Measurements from ENCODE around the gene STING1. TPM values are rescaled to one million over a fixed set of nuclear protein-coding genes. Genes with fewer than 3 reads are reported as not detected.
"Not testable (repeated sequence)": the region's sequence is repeated elsewhere in the genome, so short reads cannot be mapped to it uniquely, and the experiment has no call there.

Gene STING1
- total and polyA plus RNA-seq, 2 donors (not counting 3 experiments of a cell fraction or from before 2014, with no cell fraction given), result 108 to 143 TPM

DNA sequence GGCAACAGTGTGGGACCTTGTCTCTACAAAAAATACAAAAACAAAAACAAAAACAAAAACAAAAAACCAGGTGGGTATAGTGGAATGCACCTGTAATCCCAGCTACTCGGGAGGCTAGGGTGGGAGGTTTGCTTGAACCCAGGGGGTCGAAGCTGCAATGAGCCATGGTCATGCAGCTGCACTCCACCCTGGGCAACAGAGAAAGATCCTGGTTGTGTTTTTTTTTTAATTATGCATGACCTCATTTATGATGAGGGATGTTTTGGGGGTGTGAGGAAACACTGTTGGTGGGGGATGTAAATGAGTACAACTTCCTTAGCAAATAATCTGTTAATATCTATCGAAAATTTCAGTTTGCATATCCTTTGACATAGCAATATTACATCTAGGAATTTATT, 49.2 kb upstream of the STING1 start:
- Histone ChIP-seq H3K4me2 (ENCODE audit: insufficient read depth, low read length) (no peak overlapping the region), H3K4me3 (replicated peaks in 1 of 3; ENCODE audit: insufficient read depth in 1 of 3, low read depth in 1 of 3, low read length in 3 of 3) (no peak overlapping the region), H3K27me3 (ENCODE audit: control insufficient read depth in 2 of 2, insufficient read depth in 2 of 2, low read length in 2 of 2) (no peaks in the 10 kb centered on the region), H3K9ac (replicated peaks; ENCODE audit: extremely low read depth, insufficient read depth, low read length) (no peak overlapping the region), H4K20me1 (replicated peaks; ENCODE audit: control insufficient read depth, extremely low read depth, insufficient read depth, low read length) (no peaks in the 10 kb centered on the region), H2AFZ (ENCODE audit: low read depth, low read length) (no peak overlapping the region), H3K36me3 (ENCODE audit: control insufficient read depth in 2 of 2, extremely low read depth in 1 of 2, insufficient read depth in 2 of 2, low read length in 2 of 2) (no peaks in the 10 kb centered on the region), H3K4me1 (ENCODE audit: control insufficient read depth, extremely low read depth, insufficient read depth, low read length) (no peaks in the 10 kb centered on the region), H3K27ac (ENCODE audit: insufficient read depth, low read depth, low read length) (no peak overlapping the region), H3K9me3 (replicated peaks; ENCODE audit: control insufficient read depth, insufficient read depth, low read length) (no peaks in the 10 kb centered on the region), H3K9me1 (replicated peaks; ENCODE audit: control insufficient read depth, extremely low read depth, insufficient read depth, low read length) (no peaks in the 10 kb centered on the region), H3K79me2 (ENCODE audit: control insufficient read depth, insufficient read depth, low read length) (no peaks in the 10 kb centered on the region)
- BruUV-seq (replicated peaks), result no TSS peak
- ChIA-PET POLR2A (no interaction called here), CTCF (no interaction called here)
- DNase-seq (ENCODE audit: low read depth, low spot score) (no peak), FAIRE-seq (no peak)
- intact Hi-C loops (cut with micrococcal nuclease), result no loop called here
- TF ChIP-seq POLR2AphosphoS5 (IDR thresholded peaks at IDR 0.05; ENCODE audit: insufficient read depth, low read depth, low read length) (no peak), EZH2 (IDR thresholded peaks at IDR 0.05; ENCODE audit: borderline replicate concordance, low read depth, low read length, severe bottlenecking) (no peak)
- dilution Hi-C loops (cut with MboI; ENCODE audit: extremely low pct_ligation_motif_present, low sequenced_read_pairs), result no loop called here

DNA sequence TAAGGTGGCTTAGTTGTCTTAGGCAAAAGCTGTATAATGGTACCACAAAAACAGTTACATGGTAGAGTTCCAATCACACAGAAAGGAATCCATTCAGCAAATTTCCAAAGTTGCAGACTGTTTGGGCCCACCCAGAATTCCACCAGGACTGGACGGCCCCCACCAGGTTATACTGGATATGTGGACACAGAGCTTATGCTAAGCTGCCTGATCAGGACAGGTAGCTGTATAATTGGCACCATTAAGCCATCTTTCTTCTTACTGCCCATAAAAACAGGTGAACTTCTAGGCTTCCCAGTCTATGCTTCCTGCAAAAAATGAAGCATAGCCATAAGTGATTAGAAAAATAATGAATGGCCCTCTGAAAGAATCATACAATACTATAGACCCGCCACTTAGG, 47.5 kb upstream of the STING1 start:
- H3K27me3 ChIP-seq (ENCODE audit: control insufficient read depth in 2 of 2, insufficient read depth in 2 of 2, low read length in 2 of 2); H4K20me1 ChIP-seq (replicated peaks; ENCODE audit: control insufficient read depth, extremely low read depth, insufficient read depth, low read length); FAIRE-seq; H3K4me2 ChIP-seq (ENCODE audit: insufficient read depth, low read length); H3K27ac ChIP-seq (ENCODE audit: insufficient read depth, low read depth, low read length); H3K36me3 ChIP-seq (ENCODE audit: control insufficient read depth in 2 of 2, extremely low read depth in 1 of 2, insufficient read depth in 2 of 2, low read length in 2 of 2); H3K9ac ChIP-seq (replicated peaks; ENCODE audit: extremely low read depth, insufficient read depth, low read length); intact Hi-C loops (cut with micrococcal nuclease); H3K4me3 ChIP-seq (replicated peaks in 1 of 3; ENCODE audit: insufficient read depth in 1 of 3, low read depth in 1 of 3, low read length in 3 of 3); H3K79me2 ChIP-seq (ENCODE audit: control insufficient read depth, insufficient read depth, low read length); H3K9me1 ChIP-seq (replicated peaks; ENCODE audit: control insufficient read depth, extremely low read depth, insufficient read depth, low read length); DNase-seq (ENCODE audit: low read depth, low spot score); H3K9me3 ChIP-seq (replicated peaks; ENCODE audit: control insufficient read depth, insufficient read depth, low read length); CTCF ChIA-PET; H3K4me1 ChIP-seq (ENCODE audit: control insufficient read depth, extremely low read depth, insufficient read depth, low read length); H2AFZ ChIP-seq (ENCODE audit: low read depth, low read length); dilution Hi-C loops (cut with MboI; ENCODE audit: extremely low pct_ligation_motif_present, low sequenced_read_pairs); BruUV-seq (replicated peaks); POLR2A ChIA-PET: not testable (repeated sequence)

GRCh38 chr5:139528695-139529094, 46.1 kb upstream of the STING1 start:
- H3K27ac ChIP-seq (ENCODE audit: insufficient read depth, low read depth, low read length); H3K4me1 ChIP-seq (ENCODE audit: control insufficient read depth, extremely low read depth, insufficient read depth, low read length); H3K4me3 ChIP-seq (replicated peaks in 1 of 3; ENCODE audit: insufficient read depth in 1 of 3, low read depth in 1 of 3, low read length in 3 of 3); H3K27me3 ChIP-seq (ENCODE audit: control insufficient read depth in 2 of 2, insufficient read depth in 2 of 2, low read length in 2 of 2); FAIRE-seq; CTCF ChIA-PET; H4K20me1 ChIP-seq (replicated peaks; ENCODE audit: control insufficient read depth, extremely low read depth, insufficient read depth, low read length); H3K9ac ChIP-seq (replicated peaks; ENCODE audit: extremely low read depth, insufficient read depth, low read length); H3K4me2 ChIP-seq (ENCODE audit: insufficient read depth, low read length); intact Hi-C loops (cut with micrococcal nuclease); H3K79me2 ChIP-seq (ENCODE audit: control insufficient read depth, insufficient read depth, low read length); BruUV-seq (replicated peaks); H2AFZ ChIP-seq (ENCODE audit: low read depth, low read length); DNase-seq (ENCODE audit: low read depth, low spot score); H3K9me1 ChIP-seq (replicated peaks; ENCODE audit: control insufficient read depth, extremely low read depth, insufficient read depth, low read length); H3K36me3 ChIP-seq (ENCODE audit: control insufficient read depth in 2 of 2, extremely low read depth in 1 of 2, insufficient read depth in 2 of 2, low read length in 2 of 2); H3K9me3 ChIP-seq (replicated peaks; ENCODE audit: control insufficient read depth, insufficient read depth, low read length): not testable (repeated sequence)
- dilution Hi-C loops (cut with MboI; ENCODE audit: extremely low pct_ligation_motif_present, low sequenced_read_pairs), result loop anchor here (10.0 kb wide), 1 partner anchor 114 kb away; no protein-coding TSS in a partner anchor
- POLR2A ChIA-PET, result interaction anchor here (1.1 kb wide), 1 partner anchor 35 kb away, joined by 3 read pairs; no protein-coding TSS in a partner anchor

DNA sequence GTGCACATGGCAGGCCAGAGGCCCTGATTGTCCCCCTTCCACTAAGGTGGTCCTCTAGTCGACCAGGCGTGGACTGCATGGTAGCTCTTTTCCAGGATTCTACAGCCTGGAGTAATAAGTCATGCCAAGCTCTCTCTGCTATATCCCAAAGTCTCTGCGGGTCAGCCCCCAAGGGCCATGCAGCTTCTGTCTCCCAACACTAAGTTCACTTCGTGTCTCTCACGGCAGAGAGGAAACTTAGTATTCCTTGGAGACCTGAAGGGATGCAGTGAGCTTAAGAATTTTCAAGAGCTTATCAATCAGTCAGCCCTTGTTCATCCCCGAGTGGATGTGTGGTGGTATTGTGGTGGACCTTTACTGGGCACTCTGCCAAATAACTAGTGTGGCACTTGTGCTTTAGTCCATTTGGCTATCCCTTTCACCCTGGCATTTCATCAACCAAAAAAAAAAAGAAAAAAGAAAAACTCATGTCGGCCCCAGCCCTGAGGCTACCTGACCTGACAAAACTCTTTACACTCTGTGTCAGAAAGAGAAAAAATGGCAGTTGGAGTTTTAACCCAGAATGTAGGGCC, 45.4 kb upstream of the STING1 start:
- H3K79me2 ChIP-seq (ENCODE audit: control insufficient read depth, insufficient read depth, low read length); H2AFZ ChIP-seq (ENCODE audit: low read depth, low read length); H3K9ac ChIP-seq (replicated peaks; ENCODE audit: extremely low read depth, insufficient read depth, low read length); H3K4me3 ChIP-seq (replicated peaks in 1 of 3; ENCODE audit: insufficient read depth in 1 of 3, low read depth in 1 of 3, low read length in 3 of 3); DNase-seq (ENCODE audit: low read depth, low spot score); H3K27ac ChIP-seq (ENCODE audit: insufficient read depth, low read depth, low read length); H3K27me3 ChIP-seq (ENCODE audit: control insufficient read depth in 2 of 2, insufficient read depth in 2 of 2, low read length in 2 of 2); H3K9me3 ChIP-seq (replicated peaks; ENCODE audit: control insufficient read depth, insufficient read depth, low read length); H3K4me1 ChIP-seq (ENCODE audit: control insufficient read depth, extremely low read depth, insufficient read depth, low read length); BruUV-seq (replicated peaks); FAIRE-seq; H3K4me2 ChIP-seq (ENCODE audit: insufficient read depth, low read length); H3K36me3 ChIP-seq (ENCODE audit: control insufficient read depth in 2 of 2, extremely low read depth in 1 of 2, insufficient read depth in 2 of 2, low read length in 2 of 2); H4K20me1 ChIP-seq (replicated peaks; ENCODE audit: control insufficient read depth, extremely low read depth, insufficient read depth, low read length); H3K9me1 ChIP-seq (replicated peaks; ENCODE audit: control insufficient read depth, extremely low read depth, insufficient read depth, low read length); intact Hi-C loops (cut with micrococcal nuclease): not testable (repeated sequence)
- ChIA-PET POLR2A (interaction anchor here (1.1 kb wide), 1 partner anchor 35 kb away, joined by 3 read pairs; no protein-coding TSS in a partner anchor), CTCF (interaction anchor here (1.1 kb wide), 1 partner anchor 47 kb away, joined by 3 read pairs; no protein-coding TSS in a partner anchor)
- dilution Hi-C loops (cut with MboI; ENCODE audit: extremely low pct_ligation_motif_present, low sequenced_read_pairs), result loop anchor here (10.0 kb wide), 1 partner anchor 113 kb away; no protein-coding TSS in a partner anchor

All from endothelial cell of umbilical vein (primary cell).